Vagina (tissue), 2 donors: ENCODE results near the gene C12orf42.

Experiments used
- POLR2A ChIP-seq, 2 donors: fragments of 450-650 bp; IDR thresholded peaks; one replicate each; pipeline ENCODE4 v1.6.1; 2017; ENCODE audit warnings: antibody characterized with exemption in 2 of 2, mild to moderate bottlenecking in 2 of 2, moderate library complexity in 2 of 2
- TF ChIP-seq, protein P1 (sequence below), 3 experiments: fragments of 450-650 bp in 2 of 3; fragments of 200-600 bp in 1 of 3; sonication (generic) in 1 of 3; IDR thresholded peaks; one replicate each; pipeline ENCODE4 v1.5.1; 2017 to 2019; ENCODE audit warnings: antibody characterized with exemption in 3 of 3, mild to moderate bottlenecking in 2 of 3, moderate library complexity in 2 of 3

DNA sequence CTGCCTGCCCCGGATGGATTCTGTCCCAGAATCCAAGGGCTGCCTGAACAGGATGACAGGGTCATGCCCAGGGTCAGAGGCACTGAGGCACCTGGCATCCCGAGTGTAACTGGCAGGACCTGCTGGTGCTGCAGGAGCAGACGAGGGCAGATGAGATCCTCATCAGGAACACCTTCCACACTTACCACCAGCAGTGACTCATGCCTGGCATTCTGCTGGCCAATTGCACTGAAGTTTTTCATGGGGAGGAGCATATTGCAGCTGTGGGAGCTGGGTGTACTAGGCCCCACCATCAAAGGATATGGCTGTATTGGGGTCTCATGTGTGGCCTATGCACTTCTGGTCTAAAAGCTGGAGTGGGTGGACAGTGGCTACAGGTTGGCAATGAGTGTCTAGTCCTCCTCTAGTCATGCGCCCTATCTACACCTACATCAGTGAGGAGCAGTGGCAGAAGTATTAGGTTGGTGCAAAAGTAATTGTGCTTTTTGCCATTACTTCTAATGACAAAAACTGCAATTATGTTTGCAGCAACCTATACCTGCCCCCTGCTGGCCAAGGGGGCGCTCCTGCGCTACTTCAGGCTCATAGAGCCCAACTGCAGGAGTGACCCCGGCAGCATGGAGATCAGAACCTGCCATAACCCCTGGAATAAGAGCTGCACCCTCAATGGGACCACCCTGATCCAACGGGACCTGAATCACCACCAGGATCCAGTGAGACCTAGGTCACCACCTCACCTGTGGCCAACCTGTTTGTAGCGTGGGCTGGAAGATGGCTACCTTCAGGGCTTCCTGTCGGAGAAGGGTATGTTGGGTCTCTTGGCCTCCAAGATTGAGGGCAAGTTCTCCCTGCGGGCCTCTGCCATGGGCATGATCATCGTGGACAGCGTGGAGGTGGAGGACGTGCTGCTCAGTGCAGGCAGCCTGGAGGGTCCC, 8.0 kb upstream of the C12orf42 start:
- TF ChIP-seq POLR2A (IDR thresholded peaks at IDR 0.05) = no peak
- TF ChIP-seq, protein P1, sequence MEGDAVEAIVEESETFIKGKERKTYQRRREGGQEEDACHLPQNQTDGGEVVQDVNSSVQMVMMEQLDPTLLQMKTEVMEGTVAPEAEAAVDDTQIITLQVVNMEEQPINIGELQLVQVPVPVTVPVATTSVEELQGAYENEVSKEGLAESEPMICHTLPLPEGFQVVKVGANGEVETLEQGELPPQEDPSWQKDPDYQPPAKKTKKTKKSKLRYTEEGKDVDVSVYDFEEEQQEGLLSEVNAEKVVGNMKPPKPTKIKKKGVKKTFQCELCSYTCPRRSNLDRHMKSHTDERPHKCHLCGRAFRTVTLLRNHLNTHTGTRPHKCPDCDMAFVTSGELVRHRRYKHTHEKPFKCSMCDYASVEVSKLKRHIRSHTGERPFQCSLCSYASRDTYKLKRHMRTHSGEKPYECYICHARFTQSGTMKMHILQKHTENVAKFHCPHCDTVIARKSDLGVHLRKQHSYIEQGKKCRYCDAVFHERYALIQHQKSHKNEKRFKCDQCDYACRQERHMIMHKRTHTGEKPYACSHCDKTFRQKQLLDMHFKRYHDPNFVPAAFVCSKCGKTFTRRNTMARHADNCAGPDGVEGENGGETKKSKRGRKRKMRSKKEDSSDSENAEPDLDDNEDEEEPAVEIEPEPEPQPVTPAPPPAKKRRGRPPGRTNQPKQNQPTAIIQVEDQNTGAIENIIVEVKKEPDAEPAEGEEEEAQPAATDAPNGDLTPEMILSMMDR (IDR thresholded peaks at IDR 0.05) = no peak
